KMS-11 (cell line): Measurements from ENCODE around the gene FAM184B.

Experiments used
- H2AFZ ChIP-seq: fragments of 200-600 bp; sonication (generic); 2 replicates; pipeline ENCODE4 v1.6.1; 2016; ENCODE audit warnings: antibody characterized with exemption, mixed run types, low read depth
- H3K27ac ChIP-seq: fragments of 200-600 bp; sonication (generic); 2 replicates; pipeline ENCODE4 v1.6.1; 2016; ENCODE audit warnings: mild to moderate bottlenecking, mixed run types
- H3K27me3 ChIP-seq: fragments of 200-600 bp; sonication (generic); 2 replicates; pipeline ENCODE4 v1.6.1; 2017; ENCODE audit warnings: mild to moderate bottlenecking, low read depth, mixed run types, moderate library complexity; ENCODE audit not compliant: insufficient read depth
- H3K36me3 ChIP-seq: fragments of 200-600 bp; sonication (generic); 2 replicates; pipeline ENCODE4 v1.6.1; 2017; ENCODE audit warnings: mild to moderate bottlenecking, mixed run types; ENCODE audit not compliant: insufficient read depth
- H3K4me1 ChIP-seq: fragments of 200-600 bp; sonication (generic); 2 replicates; pipeline ENCODE4 v1.6.1; 2016; ENCODE audit warnings: mild to moderate bottlenecking, low read depth, mixed run types; ENCODE audit not compliant: poor library complexity, severe bottlenecking
- H3K4me2 ChIP-seq: fragments of 200-600 bp; sonication (generic); 2 replicates; pipeline ENCODE4 v1.7.0; 2016; ENCODE audit warnings: mild to moderate bottlenecking, mixed run types
- H3K4me3 ChIP-seq: fragments of 200-600 bp; sonication (generic); IDR thresholded peaks from 2 replicates; pipeline ENCODE4 v1.6.1; 2017; ENCODE audit warnings: low read depth, low read length, mixed read lengths; ENCODE audit not compliant: insufficient read depth
- H3K79me2 ChIP-seq: fragments of 200-600 bp; sonication (generic); 2 replicates; pipeline ENCODE4 v1.6.1; 2016; ENCODE audit warnings: low read depth, mixed run types; ENCODE audit not compliant: insufficient read depth
- H3K9ac ChIP-seq: fragments of 200-600 bp; sonication (generic); 2 replicates; pipeline ENCODE4 v1.6.1; 2016; ENCODE audit warnings: mild to moderate bottlenecking, mixed run types
- H4K20me1 ChIP-seq: fragments of 200-600 bp; sonication (generic); 2 replicates; pipeline ENCODE4 v1.6.1; 2016; ENCODE audit warnings: mild to moderate bottlenecking, mixed run types; ENCODE audit not compliant: insufficient read depth
- TF ChIP-seq, protein P1 (sequence below): fragments of 200-600 bp; sonication (generic); conservative IDR thresholded peaks from 2 replicates; pipeline ENCODE4 v1.6.1; 2017; ENCODE audit warnings: low read depth, mild to moderate bottlenecking, antibody characterized with exemption, low read length, moderate library complexity, mixed read lengths

The FAM184B gene

DNA sequence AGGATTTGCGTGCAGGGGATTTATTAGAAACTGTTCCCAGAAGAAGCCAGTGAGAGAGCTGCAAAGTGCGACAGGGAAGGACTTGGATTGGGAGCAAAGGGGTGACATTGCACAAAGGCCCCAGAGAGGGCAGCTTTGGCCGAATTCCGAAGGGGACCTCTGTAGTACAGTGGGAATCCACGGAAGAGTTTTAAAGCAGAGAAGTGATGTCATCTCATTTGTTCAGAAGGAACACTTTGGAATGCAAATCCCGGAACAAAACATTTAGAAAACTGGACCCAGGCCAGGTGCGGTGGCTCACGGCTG lies 71.7 kb downstream of the FAM184B start:
- H3K27ac ChIP-seq = no peak overlapping the region
- no peaks in the 10 kb centered on the region for H3K27me3 ChIP-seq
- TF ChIP-seq, protein P1, sequence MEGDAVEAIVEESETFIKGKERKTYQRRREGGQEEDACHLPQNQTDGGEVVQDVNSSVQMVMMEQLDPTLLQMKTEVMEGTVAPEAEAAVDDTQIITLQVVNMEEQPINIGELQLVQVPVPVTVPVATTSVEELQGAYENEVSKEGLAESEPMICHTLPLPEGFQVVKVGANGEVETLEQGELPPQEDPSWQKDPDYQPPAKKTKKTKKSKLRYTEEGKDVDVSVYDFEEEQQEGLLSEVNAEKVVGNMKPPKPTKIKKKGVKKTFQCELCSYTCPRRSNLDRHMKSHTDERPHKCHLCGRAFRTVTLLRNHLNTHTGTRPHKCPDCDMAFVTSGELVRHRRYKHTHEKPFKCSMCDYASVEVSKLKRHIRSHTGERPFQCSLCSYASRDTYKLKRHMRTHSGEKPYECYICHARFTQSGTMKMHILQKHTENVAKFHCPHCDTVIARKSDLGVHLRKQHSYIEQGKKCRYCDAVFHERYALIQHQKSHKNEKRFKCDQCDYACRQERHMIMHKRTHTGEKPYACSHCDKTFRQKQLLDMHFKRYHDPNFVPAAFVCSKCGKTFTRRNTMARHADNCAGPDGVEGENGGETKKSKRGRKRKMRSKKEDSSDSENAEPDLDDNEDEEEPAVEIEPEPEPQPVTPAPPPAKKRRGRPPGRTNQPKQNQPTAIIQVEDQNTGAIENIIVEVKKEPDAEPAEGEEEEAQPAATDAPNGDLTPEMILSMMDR = no peak
- H2AFZ ChIP-seq = no peak overlapping the region
- H3K4me2 ChIP-seq = no peak overlapping the region
- no peaks in the 10 kb centered on the region for H4K20me1 ChIP-seq
- no peaks in the 10 kb centered on the region for H3K79me2 ChIP-seq
- no peaks in the 10 kb centered on the region for H3K36me3 ChIP-seq
- H3K9ac ChIP-seq = no peak overlapping the region
- H3K4me1 ChIP-seq = no peaks in the 10 kb centered on the region
- H3K4me3 ChIP-seq = no peak overlapping the region

- no peak overlapping the region for H3K4me3 ChIP-seq
- H3K27ac ChIP-seq = no peak overlapping the region
- no peaks in the 10 kb centered on the region for H4K20me1 ChIP-seq
- H3K36me3 ChIP-seq = no peaks in the 10 kb centered on the region
- H3K9ac ChIP-seq = no peak overlapping the region
- H3K79me2 ChIP-seq = no peaks in the 10 kb centered on the region
- no peak overlapping the region for H3K4me2 ChIP-seq
- no peaks in the 10 kb centered on the region for H3K4me1 ChIP-seq
- no peaks in the 10 kb centered on the region for H3K27me3 ChIP-seq
- TF ChIP-seq, protein P1 = no peak
- H2AFZ ChIP-seq = no peak overlapping the region
Measured at GRCh38 chr4:17708992-17709762, 72.2 kb downstream of the FAM184B start.

- H3K27ac ChIP-seq = no peak overlapping the region
- no peak overlapping the region for H3K9ac ChIP-seq
- no peaks in the 10 kb centered on the region for H4K20me1 ChIP-seq
- H3K4me1 ChIP-seq = no peaks in the 10 kb centered on the region
- H3K27me3 ChIP-seq = no peaks in the 10 kb centered on the region
- no peak overlapping the region for H2AFZ ChIP-seq
- H3K4me3 ChIP-seq = no peak overlapping the region
- no peak overlapping the region for H3K4me2 ChIP-seq
- H3K79me2 ChIP-seq = no peaks in the 10 kb centered on the region
- H3K36me3 ChIP-seq = no peaks in the 10 kb centered on the region
- TF ChIP-seq, protein P1 = no peak
Measured at GRCh38 chr4:17707671-17708070, 73.8 kb downstream of the FAM184B start.

DNA sequence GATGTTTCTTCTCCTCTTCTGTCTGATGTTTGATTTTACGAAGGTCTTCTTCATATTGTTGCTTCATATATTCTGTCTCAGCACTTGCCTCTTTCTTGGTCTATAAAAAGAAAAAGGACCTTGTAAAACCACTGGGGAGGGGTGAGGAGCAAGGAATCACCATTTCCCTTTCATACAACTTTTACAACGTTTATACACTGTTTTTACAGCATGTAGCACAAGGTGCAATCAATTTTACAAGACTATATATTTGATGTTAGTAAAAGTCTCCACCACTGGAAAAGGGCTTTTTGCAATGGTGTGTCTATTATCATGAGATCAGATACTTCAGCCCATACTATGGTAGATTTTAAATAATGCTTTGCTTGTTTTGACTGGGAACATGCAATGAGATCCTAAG lies 76.3 kb downstream of the FAM184B start:
- Histone ChIP-seq H3K9ac (no peak overlapping the region), H4K20me1 (no peaks in the 10 kb centered on the region), H3K36me3 (no peaks in the 10 kb centered on the region), H3K27me3 (no peaks in the 10 kb centered on the region), H3K27ac (no peak overlapping the region), H3K4me1 (no peaks in the 10 kb centered on the region), H3K79me2 (no peaks in the 10 kb centered on the region), H2AFZ (no peak overlapping the region), H3K4me3 (no peak overlapping the region), H3K4me2 (no peak overlapping the region)
- TF ChIP-seq, protein P1 = no peak
